ENCODE data around the gene AGRN. TPM values are rescaled to one million over a fixed set of nuclear protein-coding genes. Genes with fewer than 3 reads are reported as not detected.
"Not testable (repeated sequence)": the region's sequence is repeated elsewhere in the genome, so short reads cannot be mapped to it uniquely, and the experiment has no call there.

AGRN gene
- total RNA-seq, 4 donors from 2014 or later, result 50.6 to 84.8 (median 71.1) TPM

- no peak overlapping the region for H3K4me3 ChIP-seq
- H3K9me3 ChIP-seq, result no peaks in the 10 kb centered on the region
- DNase-seq (ENCODE audit: low spot score in 2 of 2), result peak in 1 of 2 donors; percentile 75
- peaks cover 53% of the 10 kb centered on the region for H3K27me3 ChIP-seq
- H3K4me1 ChIP-seq, result peaks cover 58% of the 10 kb centered on the region
- no peak overlapping the region for H3K27ac ChIP-seq
- TF ChIP-seq POLR2A (IDR thresholded peaks at IDR 0.05), result no peak
- no peak for TF ChIP-seq CTCF (IDR thresholded peaks at IDR 0.05)
- no peak for TF ChIP-seq POLR2AphosphoS5 (IDR thresholded peaks at IDR 0.05)
- TF ChIP-seq EP300 (IDR thresholded peaks at IDR 0.05), result no peak
- WGBS, result 55% methylated on average over 14 of the region's 21 CpGs
- no peaks in the 10 kb centered on the region for H3K36me3 ChIP-seq
These were observed 14.9 kb upstream of the AGRN start for GRCh38 chr1:1004780-1005697.

- H3K27ac ChIP-seq, result no peak overlapping the region
- no CpG with 5 or more reads among the region's 23 CpGs for WGBS
- peak; percentile 61 to 72 for DNase-seq (ENCODE audit: low spot score in 2 of 2)
- no peaks in the 10 kb centered on the region for H3K9me3 ChIP-seq
- H3K4me1 ChIP-seq, result peaks cover 50% of the 10 kb centered on the region
- TF ChIP-seq EP300 (IDR thresholded peaks at IDR 0.05) (no peak), POLR2AphosphoS5 (IDR thresholded peaks at IDR 0.05) (no peak), CTCF (IDR thresholded peaks at IDR 0.05) (no peak)
- no peaks in the 10 kb centered on the region for H3K36me3 ChIP-seq
- H3K27me3 ChIP-seq, result peaks cover 45% of the 10 kb centered on the region
- H3K4me3 ChIP-seq, result no peak overlapping the region
These were observed 14.1 kb upstream of the AGRN start for GRCh38 chr1:1005774-1006304.

GRCh38 chr1:1006305-1007159, 13.4 kb upstream of the AGRN start:
- no peaks in the 10 kb centered on the region for H3K9me3 ChIP-seq
- no peaks in the 10 kb centered on the region for H3K36me3 ChIP-seq
- DNase-seq (ENCODE audit: low spot score in 2 of 2), result peak in 1 of 2 donors; percentile 61
- H3K27me3 ChIP-seq, result peaks cover 38% of the 10 kb centered on the region
- H3K4me3 ChIP-seq, result no peak overlapping the region
- no peak overlapping the region for H3K27ac ChIP-seq
- whole genome bisulfite sequencing, result 61% methylated on average over 13 of the region's 37 CpGs
- peaks cover 43% of the 10 kb centered on the region for H3K4me1 ChIP-seq
- TF ChIP-seq CTCF (IDR thresholded peaks at IDR 0.05) (no peak), EP300 (IDR thresholded peaks at IDR 0.05) (no peak), POLR2AphosphoS5 (IDR thresholded peaks at IDR 0.05) (no peak), POLR2A (IDR thresholded peaks at IDR 0.05) (no peak)

- peaks cover 12% of the 10 kb centered on the region for H3K27me3 ChIP-seq
- H3K9me3 ChIP-seq; DNase-seq (ENCODE audit: low spot score in 2 of 2); H3K36me3 ChIP-seq; H3K4me3 ChIP-seq; H3K27ac ChIP-seq: not testable (repeated sequence)
- WGBS, result 92% methylated on average over 8 of the region's 8 CpGs
- peaks cover 44% of the 10 kb centered on the region for H3K4me1 ChIP-seq
These were observed 9.8 kb upstream of the AGRN start for GRCh38 chr1:1010131-1010530.

GRCh38 chr1:1011396-1011949, 8.4 kb upstream of the AGRN start:
- Histone ChIP-seq H3K9me3 (no peaks in the 10 kb centered on the region), H3K36me3 (no peaks in the 10 kb centered on the region), H3K4me1 (peaks cover 32% of the 10 kb centered on the region), H3K4me3 (no peak overlapping the region), H3K27me3 (no peaks in the 10 kb centered on the region), H3K27ac (no peak overlapping the region)
- TF ChIP-seq CTCF (IDR thresholded peaks at IDR 0.05) (no peak), EP300 (IDR thresholded peaks at IDR 0.05) (no peak), POLR2AphosphoS5 (IDR thresholded peaks at IDR 0.05) (no peak), POLR2A (IDR thresholded peaks at IDR 0.05) (no peak)
- no peak for DNase-seq (ENCODE audit: low spot score in 2 of 2)
- WGBS, result 86% methylated on average over 14 of the region's 14 CpGs

- H3K27me3 ChIP-seq; H3K36me3 ChIP-seq; H3K9me3 ChIP-seq; DNase-seq (ENCODE audit: low spot score in 2 of 2): not testable (repeated sequence)
- peak overlapping the region; percentile 36 for H3K27ac ChIP-seq
- WGBS, result 70% methylated on average over 13 of the region's 13 CpGs
- H3K4me3 ChIP-seq, result peak overlapping the region; percentile 50
- H3K4me1 ChIP-seq, result peaks cover 22% of the 10 kb centered on the region
These were observed 7.2 kb upstream of the AGRN start for GRCh38 chr1:1012736-1013104.

All from suprapubic skin (tissue), 4 donors.